Measurements from ENCODE around the gene RPS6KA3. TPM values are rescaled to one million over a fixed set of nuclear protein-coding genes. Genes with fewer than 3 reads are reported as not detected.

RPS6KA3 gene
- polyA plus RNA-seq, 1 donor (not counting 4 experiments of a cell fraction or from before 2014, with no cell fraction given), result 32.1 TPM

GRCh38 chrX:20143111-20143510, 123.6 kb downstream of the RPS6KA3 start:
- H3K4me1 ChIP-seq (ENCODE audit: control insufficient read depth, extremely low read depth, insufficient read depth, low read length), result peaks cover 15% of the 10 kb centered on the region
- H3K79me2 ChIP-seq (ENCODE audit: control insufficient read depth, insufficient read depth, low read length), result peaks cover 32% of the 10 kb centered on the region
- H3K9ac ChIP-seq (ENCODE audit: control insufficient read depth, extremely low read depth, insufficient read depth, low read length), result no peak overlapping the region
- no peak for TF ChIP-seq EZH2 (IDR thresholded peaks at IDR 0.05; ENCODE audit: low read length)
- no peak for TF ChIP-seq CTCF (optimal IDR thresholded peaks at IDR 0.05 in 1 of 3, IDR thresholded peaks at IDR 0.05 in 1 of 3, conservative IDR thresholded peaks at IDR 0.05 in 1 of 3; ENCODE audit: extremely low read depth in 1 of 3, insufficient read depth in 2 of 3, low read length in 3 of 3)
- dilution Hi-C loops (cut with MboI; ENCODE audit: extremely low pct_ligation_motif_present, low sequenced_read_pairs), result no loop called here
- no peak overlapping the region for H2AFZ ChIP-seq (ENCODE audit: control insufficient read depth, low read length)
- H3K27ac ChIP-seq (ENCODE audit: control insufficient read depth, insufficient read depth, low read length), result no peak overlapping the region
- H3K4me2 ChIP-seq (ENCODE audit: control insufficient read depth, extremely low read depth, insufficient read depth, low read depth, low read length), result no peak overlapping the region
- peaks cover 6% of the 10 kb centered on the region for H4K20me1 ChIP-seq (ENCODE audit: control insufficient read depth, extremely low read depth, insufficient read depth, low read length)
- H3K9me1 ChIP-seq (ENCODE audit: control insufficient read depth, extremely low read depth, insufficient read depth, low read length), result no peaks in the 10 kb centered on the region
- no peak overlapping the region for H3K4me3 ChIP-seq (ENCODE audit: control insufficient read depth in 2 of 3, extremely low read depth in 1 of 3, insufficient read depth in 2 of 3, low read depth in 1 of 3, low read length in 3 of 3)
- H3K36me3 ChIP-seq (ENCODE audit: control insufficient read depth in 2 of 2, extremely low read depth in 1 of 2, insufficient read depth in 2 of 2, low read length in 2 of 2), result peaks cover 0 to 11% of the 10 kb centered on the region in 2 experiments
- H3K27me3 ChIP-seq (ENCODE audit: control insufficient read depth, extremely low read depth, insufficient read depth, low read length), result no peaks in the 10 kb centered on the region
- no peaks in the 10 kb centered on the region for H3K9me3 ChIP-seq (ENCODE audit: control insufficient read depth, low read depth, low read length)
- FAIRE-seq (no peak), DNase-seq (ENCODE audit: low read depth, low spot score) (no peak)

GRCh38 chrX:20141281-20142220, 125.2 kb downstream of the RPS6KA3 start, which contains the start of gene EIF1AX:
Gene EIF1AX (minus strand): TSS chrX:20141838. CDS start chrX:20141640, 198 bp downstream.
- DNase-seq (ENCODE audit: low read depth, low spot score) (peak; percentile 94), FAIRE-seq (peak; percentile 83)
- Histone ChIP-seq H3K4me3 (ENCODE audit: control insufficient read depth in 2 of 3, extremely low read depth in 1 of 3, insufficient read depth in 2 of 3, low read depth in 1 of 3, low read length in 3 of 3) (peak within 1 kb of the TSS; percentile 67 to 99 (median 98)), H3K9me3 (ENCODE audit: control insufficient read depth, low read depth, low read length) (no peaks in the 10 kb centered on the region), H3K79me2 (ENCODE audit: control insufficient read depth, insufficient read depth, low read length) (peaks cover 41% of the 10 kb centered on the region), H3K9me1 (ENCODE audit: control insufficient read depth, extremely low read depth, insufficient read depth, low read length) (no peaks in the 10 kb centered on the region), H3K4me1 (ENCODE audit: control insufficient read depth, extremely low read depth, insufficient read depth, low read length) (peaks cover 15% of the 10 kb centered on the region), H3K4me2 (ENCODE audit: control insufficient read depth, extremely low read depth, insufficient read depth, low read depth, low read length) (peak within 1 kb of the TSS; percentile 71), H3K36me3 (ENCODE audit: control insufficient read depth in 2 of 2, extremely low read depth in 1 of 2, insufficient read depth in 2 of 2, low read length in 2 of 2) (peaks cover 4 to 18% of the 10 kb centered on the region in 2 experiments), H3K27me3 (ENCODE audit: control insufficient read depth, extremely low read depth, insufficient read depth, low read length) (no peaks in the 10 kb centered on the region), H4K20me1 (ENCODE audit: control insufficient read depth, extremely low read depth, insufficient read depth, low read length) (peaks cover 7% of the 10 kb centered on the region), H2AFZ (ENCODE audit: control insufficient read depth, low read length) (peak within 1 kb of the TSS; percentile 67), H3K27ac (ENCODE audit: control insufficient read depth, insufficient read depth, low read length) (peak within 1 kb of the TSS; percentile 87), H3K9ac (ENCODE audit: control insufficient read depth, extremely low read depth, insufficient read depth, low read length) (peak within 1 kb of the TSS; percentile 96)
- no peak for TF ChIP-seq EZH2 (IDR thresholded peaks at IDR 0.05; ENCODE audit: low read length)
- no peak for TF ChIP-seq CTCF (optimal IDR thresholded peaks at IDR 0.05 in 1 of 3, IDR thresholded peaks at IDR 0.05 in 1 of 3, conservative IDR thresholded peaks at IDR 0.05 in 1 of 3; ENCODE audit: extremely low read depth in 1 of 3, insufficient read depth in 2 of 3, low read length in 3 of 3)
- dilution Hi-C loops (cut with MboI; ENCODE audit: extremely low pct_ligation_motif_present, low sequenced_read_pairs), result no loop called here

Measured in keratinocyte (primary cell).